ENCODE measurements around the gene WDR27.

DNA sequence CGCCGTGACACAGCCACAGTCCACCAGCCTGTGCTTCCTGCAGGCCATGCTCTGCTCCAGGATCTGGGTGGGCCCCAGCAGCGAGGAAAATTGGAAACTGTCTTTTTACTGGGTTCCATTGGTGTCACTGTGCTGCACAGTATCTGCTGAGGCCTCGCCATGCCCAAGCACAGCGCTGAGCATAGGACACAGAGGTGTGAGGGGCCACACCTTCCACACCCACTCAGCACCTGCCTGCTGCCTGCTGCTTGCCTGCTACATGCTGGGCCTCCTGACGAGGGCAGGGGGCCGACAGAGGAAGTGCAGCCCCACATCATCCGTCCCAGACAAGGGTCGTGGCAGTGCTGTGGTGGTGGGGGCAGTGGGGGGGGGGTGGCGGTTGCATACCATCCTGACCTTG lies 275.2 kb downstream of the WDR27 start:
- TF ChIP-seq POLR2A (IDR thresholded peaks at IDR 0.05): no peak
- TF ChIP-seq, protein P1, sequence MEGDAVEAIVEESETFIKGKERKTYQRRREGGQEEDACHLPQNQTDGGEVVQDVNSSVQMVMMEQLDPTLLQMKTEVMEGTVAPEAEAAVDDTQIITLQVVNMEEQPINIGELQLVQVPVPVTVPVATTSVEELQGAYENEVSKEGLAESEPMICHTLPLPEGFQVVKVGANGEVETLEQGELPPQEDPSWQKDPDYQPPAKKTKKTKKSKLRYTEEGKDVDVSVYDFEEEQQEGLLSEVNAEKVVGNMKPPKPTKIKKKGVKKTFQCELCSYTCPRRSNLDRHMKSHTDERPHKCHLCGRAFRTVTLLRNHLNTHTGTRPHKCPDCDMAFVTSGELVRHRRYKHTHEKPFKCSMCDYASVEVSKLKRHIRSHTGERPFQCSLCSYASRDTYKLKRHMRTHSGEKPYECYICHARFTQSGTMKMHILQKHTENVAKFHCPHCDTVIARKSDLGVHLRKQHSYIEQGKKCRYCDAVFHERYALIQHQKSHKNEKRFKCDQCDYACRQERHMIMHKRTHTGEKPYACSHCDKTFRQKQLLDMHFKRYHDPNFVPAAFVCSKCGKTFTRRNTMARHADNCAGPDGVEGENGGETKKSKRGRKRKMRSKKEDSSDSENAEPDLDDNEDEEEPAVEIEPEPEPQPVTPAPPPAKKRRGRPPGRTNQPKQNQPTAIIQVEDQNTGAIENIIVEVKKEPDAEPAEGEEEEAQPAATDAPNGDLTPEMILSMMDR (IDR thresholded peaks at IDR 0.05): no peak

Data from heart left ventricle (tissue), 13 donors.